Measurements from ENCODE around the gene L3MBTL4.

L3MBTL4 gene

DNA sequence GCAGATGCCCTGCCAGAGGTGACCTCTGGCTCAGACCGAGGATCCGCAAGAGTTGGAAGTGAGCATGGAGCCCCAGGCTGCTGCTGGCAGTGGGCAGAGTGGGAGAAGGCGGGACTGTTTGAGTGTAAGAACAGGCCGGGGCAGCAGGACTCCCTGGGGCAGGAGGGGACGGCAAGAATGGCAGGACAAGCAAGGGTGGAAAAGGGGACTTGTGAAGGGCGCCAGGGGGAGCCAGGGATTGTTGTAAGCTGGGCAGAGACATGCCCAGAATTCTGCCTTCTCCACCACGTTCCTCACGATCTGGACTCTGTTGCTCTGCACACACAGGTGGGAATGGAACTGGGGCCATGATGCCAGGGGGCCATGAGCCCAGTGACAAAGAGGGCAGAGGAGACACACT lies 447.0 kb downstream of the L3MBTL4 start:
- no peak overlapping the region for H4K91ac ChIP-seq (ENCODE audit: low read length)
- no peak for DNase-seq
- no peak overlapping the region for H2BK15ac ChIP-seq (ENCODE audit: low read depth, poor library complexity, severe bottlenecking)
- H3K27me3 ChIP-seq (ENCODE audit: control insufficient read depth in 1 of 2, insufficient read depth in 1 of 2, low read length in 2 of 2) = peaks cover 0 to 11% of the 10 kb centered on the region in 2 experiments
- 93% methylated on average over 8 of the region's 8 CpGs for whole genome bisulfite sequencing
- no peak overlapping the region for H3K4me3 ChIP-seq (ENCODE audit: insufficient read depth in 1 of 2, low read depth in 1 of 2, low read length in 2 of 2)
- H3K14ac ChIP-seq (ENCODE audit: low read length in 2 of 2) = no peak overlapping the region
- no peaks in the 10 kb centered on the region for H3K4me1 ChIP-seq (ENCODE audit: control insufficient read depth, insufficient read depth, low read depth, low read length)
- H3K36me3 ChIP-seq (ENCODE audit: control insufficient read depth in 1 of 2, insufficient read depth in 2 of 2, low read depth in 1 of 2, low read length in 2 of 2) = no peaks in the 10 kb centered on the region
- H3K9ac ChIP-seq (ENCODE audit: low read length) = no peak overlapping the region
- H3K79me1 ChIP-seq (replicated peaks; ENCODE audit: low read length, poor library complexity, severe bottlenecking) = no peaks in the 10 kb centered on the region
- H2BK120ac ChIP-seq (ENCODE audit: low read depth, low read length) = no peak overlapping the region
- H4K8ac ChIP-seq (ENCODE audit: low read length) = no peak overlapping the region
- H3K9me3 ChIP-seq (ENCODE audit: control insufficient read depth, low read length) = no peaks in the 10 kb centered on the region
- no peak overlapping the region for H3K4ac ChIP-seq (ENCODE audit: low read depth in 1 of 2, low read length in 2 of 2)
- no peak overlapping the region for H2BK12ac ChIP-seq (ENCODE audit: low read length in 2 of 2)
- no peak overlapping the region for H3K4me2 ChIP-seq (ENCODE audit: low read length, poor library complexity, severe bottlenecking)
- no peak overlapping the region for H3K23ac ChIP-seq (ENCODE audit: low read length in 2 of 2)
- no peak overlapping the region for H2AK5ac ChIP-seq (ENCODE audit: low read length, severe bottlenecking)
- no peak overlapping the region for H3K27ac ChIP-seq (ENCODE audit: low read length, poor library complexity, severe bottlenecking)
- H2AFZ ChIP-seq (ENCODE audit: low read depth, low read length) = no peak overlapping the region
- H3K18ac ChIP-seq (ENCODE audit: low read depth in 1 of 2, low read length in 2 of 2) = no peak overlapping the region
- no peak overlapping the region for H2BK5ac ChIP-seq (ENCODE audit: low read depth, low read length, poor library complexity, severe bottlenecking)

DNA sequence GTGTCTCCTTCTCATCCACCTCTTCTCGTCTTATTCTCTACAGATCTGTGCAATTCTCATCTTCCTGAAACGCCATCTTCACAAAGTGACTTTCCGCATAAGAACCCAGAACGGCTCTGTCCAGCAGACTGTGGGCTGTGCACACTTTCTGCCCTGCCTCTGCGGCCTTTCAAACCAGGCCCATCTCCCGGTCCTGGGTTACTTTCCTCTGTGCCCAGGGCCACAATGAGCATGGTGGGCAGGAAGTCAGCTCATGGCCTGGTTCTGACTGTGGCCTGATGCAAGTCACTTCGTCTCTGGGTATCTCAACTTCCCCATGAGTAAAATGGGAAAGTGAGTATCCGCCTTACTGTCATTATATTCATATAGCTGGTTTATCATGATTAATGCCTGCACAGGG lies 447.7 kb downstream of the L3MBTL4 start:
- 85% methylated on average over 8 of the region's 8 CpGs for WGBS
- no peaks in the 10 kb centered on the region for H3K4me1 ChIP-seq (ENCODE audit: control insufficient read depth, insufficient read depth, low read depth, low read length)
- H2AK5ac ChIP-seq (ENCODE audit: low read length, severe bottlenecking) = no peak overlapping the region
- no peak overlapping the region for H2BK5ac ChIP-seq (ENCODE audit: low read depth, low read length, poor library complexity, severe bottlenecking)
- H3K9me3 ChIP-seq (ENCODE audit: control insufficient read depth, low read length) = no peaks in the 10 kb centered on the region
- H3K79me1 ChIP-seq (replicated peaks; ENCODE audit: low read length, poor library complexity, severe bottlenecking) = no peaks in the 10 kb centered on the region
- no peak overlapping the region for H2BK120ac ChIP-seq (ENCODE audit: low read depth, low read length)
- DNase-seq = no peak
- no peaks in the 10 kb centered on the region for H3K36me3 ChIP-seq (ENCODE audit: control insufficient read depth in 1 of 2, insufficient read depth in 2 of 2, low read depth in 1 of 2, low read length in 2 of 2)
- H3K27me3 ChIP-seq (ENCODE audit: control insufficient read depth in 1 of 2, insufficient read depth in 1 of 2, low read length in 2 of 2) = peaks cover 0 to 11% of the 10 kb centered on the region in 2 experiments
- no peak overlapping the region for H4K91ac ChIP-seq (ENCODE audit: low read length)
- no peak overlapping the region for H3K9ac ChIP-seq (ENCODE audit: low read length)
- H3K4ac ChIP-seq (ENCODE audit: low read depth in 1 of 2, low read length in 2 of 2) = no peak overlapping the region
- H3K14ac ChIP-seq (ENCODE audit: low read length in 2 of 2) = no peak overlapping the region
- H3K4me2 ChIP-seq (ENCODE audit: low read length, poor library complexity, severe bottlenecking) = no peak overlapping the region
- H4K8ac ChIP-seq (ENCODE audit: low read length) = no peak overlapping the region
- H2AFZ ChIP-seq (ENCODE audit: low read depth, low read length) = no peak overlapping the region
- no peak overlapping the region for H3K4me3 ChIP-seq (ENCODE audit: insufficient read depth in 1 of 2, low read depth in 1 of 2, low read length in 2 of 2)
- no peak overlapping the region for H3K27ac ChIP-seq (ENCODE audit: low read length, poor library complexity, severe bottlenecking)
- H2BK12ac ChIP-seq (ENCODE audit: low read length in 2 of 2) = no peak overlapping the region
- H3K23ac ChIP-seq (ENCODE audit: low read length in 2 of 2) = no peak overlapping the region
- H2BK15ac ChIP-seq (ENCODE audit: low read depth, poor library complexity, severe bottlenecking) = no peak overlapping the region
- no peak overlapping the region for H3K18ac ChIP-seq (ENCODE audit: low read depth in 1 of 2, low read length in 2 of 2)

DNA sequence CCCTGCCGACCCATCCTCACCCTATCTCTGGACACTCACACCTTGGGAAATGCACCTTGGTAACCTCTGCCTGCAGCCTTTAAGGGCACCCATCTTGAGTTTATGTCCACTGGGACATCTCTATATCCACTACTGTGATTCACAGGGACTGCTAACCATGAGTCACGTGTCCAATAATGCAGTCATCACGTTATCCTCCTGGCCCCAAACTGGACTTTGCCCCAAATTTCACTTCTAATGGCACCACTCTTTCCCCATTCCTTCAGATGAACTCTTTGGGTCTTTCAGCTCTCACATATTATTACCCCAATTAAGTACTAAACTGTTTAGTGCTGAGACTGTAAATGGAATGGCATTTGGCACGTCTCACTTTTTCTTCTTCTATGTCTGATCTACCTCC lies 448.2 kb downstream of the L3MBTL4 start:
- Histone ChIP-seq H3K79me1 (replicated peaks; ENCODE audit: low read length, poor library complexity, severe bottlenecking) (no peaks in the 10 kb centered on the region), H3K4me2 (ENCODE audit: low read length, poor library complexity, severe bottlenecking) (no peak overlapping the region), H3K36me3 (ENCODE audit: control insufficient read depth in 1 of 2, insufficient read depth in 2 of 2, low read depth in 1 of 2, low read length in 2 of 2) (no peaks in the 10 kb centered on the region), H3K18ac (ENCODE audit: low read depth in 1 of 2, low read length in 2 of 2) (no peak overlapping the region), H2BK120ac (ENCODE audit: low read depth, low read length) (no peak overlapping the region), H4K8ac (ENCODE audit: low read length) (no peak overlapping the region), H3K4me3 (ENCODE audit: insufficient read depth in 1 of 2, low read depth in 1 of 2, low read length in 2 of 2) (no peak overlapping the region), H4K91ac (ENCODE audit: low read length) (no peak overlapping the region), H3K9ac (ENCODE audit: low read length) (no peak overlapping the region), H3K14ac (ENCODE audit: low read length in 2 of 2) (no peak overlapping the region), H3K9me3 (ENCODE audit: control insufficient read depth, low read length) (no peaks in the 10 kb centered on the region), H3K4me1 (ENCODE audit: control insufficient read depth, insufficient read depth, low read depth, low read length) (no peaks in the 10 kb centered on the region), H2BK12ac (ENCODE audit: low read length in 2 of 2) (no peak overlapping the region), H3K23ac (ENCODE audit: low read length in 2 of 2) (no peak overlapping the region), H2AFZ (ENCODE audit: low read depth, low read length) (no peak overlapping the region), H3K27ac (ENCODE audit: low read length, poor library complexity, severe bottlenecking) (no peak overlapping the region), H2BK15ac (ENCODE audit: low read depth, poor library complexity, severe bottlenecking) (no peak overlapping the region), H3K4ac (ENCODE audit: low read depth in 1 of 2, low read length in 2 of 2) (no peak overlapping the region), H3K27me3 (ENCODE audit: control insufficient read depth in 1 of 2, insufficient read depth in 1 of 2, low read length in 2 of 2) (peaks cover 0 to 11% of the 10 kb centered on the region in 2 experiments), H2AK5ac (ENCODE audit: low read length, severe bottlenecking) (no peak overlapping the region), H2BK5ac (ENCODE audit: low read depth, low read length, poor library complexity, severe bottlenecking) (no peak overlapping the region)
- WGBS = 78% methylated on average over 4 of the region's 4 CpGs
- no peak for DNase-seq

DNA sequence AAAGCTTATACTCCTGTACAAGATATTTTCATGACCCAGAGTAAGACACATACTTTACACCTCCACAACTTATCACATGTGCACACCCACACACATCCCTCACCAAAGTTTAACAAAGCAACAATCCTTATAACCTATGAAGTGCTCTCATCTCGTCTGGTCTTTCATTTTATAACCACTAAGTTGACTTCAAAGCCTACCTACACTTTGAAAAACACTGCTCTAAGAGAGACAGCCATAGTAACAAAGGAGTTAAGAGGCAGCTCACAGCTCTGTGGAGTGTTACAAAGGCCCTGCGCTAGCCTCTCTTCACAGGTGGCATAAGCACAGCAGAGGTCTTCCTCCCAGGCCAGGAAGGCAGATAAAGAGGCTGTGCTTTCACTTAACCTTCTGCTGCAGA lies 449.7 kb downstream of the L3MBTL4 start:
- H2BK15ac ChIP-seq (ENCODE audit: low read depth, poor library complexity, severe bottlenecking) = no peak overlapping the region
- H4K8ac ChIP-seq (ENCODE audit: low read length) = no peak overlapping the region
- no peak overlapping the region for H3K23ac ChIP-seq (ENCODE audit: low read length in 2 of 2)
- H3K36me3 ChIP-seq (ENCODE audit: control insufficient read depth in 1 of 2, insufficient read depth in 2 of 2, low read depth in 1 of 2, low read length in 2 of 2) = no peaks in the 10 kb centered on the region
- no peaks in the 10 kb centered on the region for H3K79me1 ChIP-seq (replicated peaks; ENCODE audit: low read length, poor library complexity, severe bottlenecking)
- no peak overlapping the region for H3K4me2 ChIP-seq (ENCODE audit: low read length, poor library complexity, severe bottlenecking)
- H3K27ac ChIP-seq (ENCODE audit: low read length, poor library complexity, severe bottlenecking) = no peak overlapping the region
- H2AK5ac ChIP-seq (ENCODE audit: low read length, severe bottlenecking) = no peak overlapping the region
- no peak overlapping the region for H3K14ac ChIP-seq (ENCODE audit: low read length in 2 of 2)
- no peak overlapping the region for H2BK5ac ChIP-seq (ENCODE audit: low read depth, low read length, poor library complexity, severe bottlenecking)
- 55% methylated on average over 2 of the region's 2 CpGs for WGBS
- H2AFZ ChIP-seq (ENCODE audit: low read depth, low read length) = no peak overlapping the region
- no peak overlapping the region for H2BK120ac ChIP-seq (ENCODE audit: low read depth, low read length)
- DNase-seq = no peak
- H3K27me3 ChIP-seq (ENCODE audit: control insufficient read depth in 1 of 2, insufficient read depth in 1 of 2, low read length in 2 of 2) = peaks cover 0 to 16% of the 10 kb centered on the region in 2 experiments
- no peak overlapping the region for H3K18ac ChIP-seq (ENCODE audit: low read depth in 1 of 2, low read length in 2 of 2)
- no peak overlapping the region for H3K9ac ChIP-seq (ENCODE audit: low read length)
- H4K91ac ChIP-seq (ENCODE audit: low read length) = no peak overlapping the region
- H3K4me3 ChIP-seq (ENCODE audit: insufficient read depth in 1 of 2, low read depth in 1 of 2, low read length in 2 of 2) = no peak overlapping the region
- no peaks in the 10 kb centered on the region for H3K9me3 ChIP-seq (ENCODE audit: control insufficient read depth, low read length)
- no peaks in the 10 kb centered on the region for H3K4me1 ChIP-seq (ENCODE audit: control insufficient read depth, insufficient read depth, low read depth, low read length)
- H2BK12ac ChIP-seq (ENCODE audit: low read length in 2 of 2) = no peak overlapping the region
- no peak overlapping the region for H3K4ac ChIP-seq (ENCODE audit: low read depth in 1 of 2, low read length in 2 of 2)
